Stimulated activated CD4-positive, alpha-beta T cell treated with anti-CD3 and anti-CD28 coated beads, Interleukin-12 subunit alpha, Interleukin-12 subunit beta, amount 100 ng/mL, for 24 hours (primary cell): ENCODE data around the gene ZNF664.

Source experiments
- DNase-seq, 2 experiments: peaks; one replicate each; pipeline ENCODE4 v3.0.0-alpha.2; 2020; ENCODE audit warnings: low read depth in 2 of 2

Gene ZNF664

DNA sequence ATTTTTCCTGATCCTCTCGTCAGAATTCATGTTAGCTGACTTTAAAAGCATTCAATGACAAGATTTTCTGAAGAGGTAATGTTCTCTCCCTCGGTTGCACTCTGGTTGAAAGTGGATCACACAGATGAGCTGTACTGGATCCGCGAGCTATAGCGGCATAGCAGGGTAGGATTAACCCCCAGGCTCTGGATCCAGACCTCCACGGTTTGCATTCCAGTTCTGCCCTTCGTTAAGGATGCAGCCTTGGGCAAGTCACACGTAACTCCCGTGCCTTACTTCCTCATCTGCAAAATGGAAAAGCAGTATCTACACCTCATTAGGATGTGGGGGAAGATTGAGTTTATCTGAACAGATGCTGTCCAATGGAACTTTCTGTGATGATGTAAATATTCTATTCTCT is 14.1 kb upstream of the ZNF664 start:
- DNase-seq, result no peak

- no peak for DNase-seq
Observed at GRCh38 chr12:123960029-123960735, 12.8 kb upstream of the ZNF664 start.

DNA sequence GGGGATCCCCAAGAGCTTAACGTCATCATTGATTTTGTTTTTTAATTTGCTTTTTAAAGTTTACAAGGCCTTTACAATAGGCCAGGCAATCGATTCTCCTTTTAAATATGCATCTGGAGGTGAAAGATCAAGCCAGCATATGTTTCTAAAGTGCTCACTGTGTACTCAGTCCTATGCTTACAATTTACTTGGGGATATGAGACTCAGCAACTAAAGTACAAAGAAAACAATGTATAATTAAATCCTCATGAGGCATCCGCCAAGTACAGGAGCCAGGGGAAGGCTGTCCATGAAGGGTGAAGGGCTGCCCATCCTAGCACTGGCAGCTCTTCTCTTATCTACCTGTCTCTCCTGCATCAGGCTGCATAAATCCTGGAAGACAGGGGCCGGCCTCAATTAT is 12.2 kb upstream of the ZNF664 start:
- no peak for DNase-seq

GRCh38 chr12:123961585-123962345 is 11.2 kb upstream of the ZNF664 start:
- no peak for DNase-seq

DNA sequence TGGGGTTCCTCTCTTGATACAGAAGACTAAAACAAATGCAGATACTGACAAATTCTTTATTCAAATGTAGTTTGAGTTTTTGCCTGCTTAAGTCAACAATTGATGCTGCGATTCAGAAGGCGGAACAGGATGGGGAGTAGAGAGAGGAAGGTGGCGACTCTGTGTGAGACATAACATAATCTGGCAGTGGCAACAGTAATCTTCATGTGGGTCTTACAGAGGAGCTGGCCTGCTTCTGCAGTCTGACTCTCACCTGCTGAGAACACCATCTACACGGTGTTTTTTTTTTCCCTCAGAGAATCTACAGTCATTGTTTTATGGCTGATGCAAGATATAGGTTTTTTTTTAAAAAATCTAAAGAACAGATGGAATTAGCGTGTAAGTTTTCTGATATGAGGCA is 10.5 kb upstream of the ZNF664 start:
- DNase-seq, result no peak

DNA sequence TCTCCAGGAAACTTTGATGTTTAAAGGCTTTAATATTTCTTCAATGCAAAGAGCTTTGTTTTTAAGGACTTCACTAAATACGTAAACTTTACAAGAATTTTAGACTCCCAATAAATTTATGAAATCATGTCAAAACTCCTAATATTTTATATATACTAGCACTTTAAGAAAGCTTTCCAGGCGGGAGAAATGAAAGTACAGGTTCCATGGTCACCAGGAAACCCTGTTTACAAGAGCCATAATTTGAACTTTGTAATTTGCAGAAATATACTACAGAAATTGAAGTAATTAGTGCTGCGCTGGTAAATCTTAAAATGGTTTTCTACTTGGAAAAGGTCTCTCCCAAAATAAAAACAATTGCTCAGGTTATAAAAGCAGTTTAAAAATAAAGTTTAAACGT is 9.2 kb upstream of the ZNF664 start:
- DNase-seq, result no peak

DNA sequence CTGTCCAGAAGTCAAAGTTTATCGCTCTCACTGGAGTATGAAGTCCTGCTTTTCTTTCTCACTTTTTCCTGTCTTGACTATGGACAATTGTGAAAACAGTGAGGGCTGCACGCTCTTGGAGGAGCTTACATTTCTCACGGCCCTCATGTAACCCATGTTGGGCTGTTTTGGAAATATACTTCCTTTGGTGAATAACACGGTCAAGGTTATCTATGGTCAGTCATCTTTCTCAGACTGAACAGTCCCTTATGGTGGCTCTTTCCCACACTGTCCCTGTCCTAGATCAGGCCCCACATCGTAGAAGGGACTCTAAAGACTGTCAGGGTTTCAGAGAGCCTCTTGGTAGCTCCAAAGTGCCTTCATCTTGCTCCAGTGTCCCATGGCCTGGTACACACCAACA is 7.6 kb upstream of the ZNF664 start:
- DNase-seq, result no peak

DNA sequence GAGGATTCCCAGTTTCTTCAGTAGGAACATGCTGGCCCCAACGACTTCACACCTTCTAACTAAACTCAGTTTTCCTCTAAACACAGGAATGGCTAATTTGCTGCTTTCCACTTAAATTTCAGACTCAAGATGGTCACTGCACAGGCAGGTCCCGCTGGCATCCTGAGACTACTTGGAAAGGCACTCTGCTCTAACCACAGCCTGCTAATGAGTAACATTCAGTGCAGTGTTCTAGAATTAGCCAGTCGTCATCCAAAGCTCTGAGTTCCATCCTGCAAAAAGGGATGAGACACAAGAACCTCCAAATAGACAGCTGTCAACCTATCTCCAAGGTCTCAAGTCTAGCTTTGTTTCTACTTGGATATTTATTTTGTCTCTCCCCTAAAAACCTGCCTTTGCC is 6.4 kb upstream of the ZNF664 start:
- DNase-seq, result no peak

GRCh38 chr12:123967121-123967586 is 5.9 kb upstream of the ZNF664 start:
- no peak for DNase-seq

DNA sequence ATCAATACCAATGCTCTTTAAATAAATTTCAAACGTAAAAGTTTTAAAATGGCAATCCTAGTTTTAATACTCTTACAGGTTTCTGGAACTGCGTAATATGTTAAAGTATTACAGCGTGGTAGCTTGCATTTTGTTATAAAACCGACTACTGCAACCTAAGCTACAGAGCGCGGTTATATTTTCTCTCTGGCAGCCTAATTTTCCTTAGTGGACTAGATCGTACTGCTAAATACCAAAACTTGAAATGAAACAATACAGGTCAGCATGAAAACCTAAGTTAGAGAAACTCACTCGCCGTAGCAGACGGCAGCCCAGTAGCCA is 1.6 kb upstream of the ZNF664 start:
- no peak for DNase-seq

DNA sequence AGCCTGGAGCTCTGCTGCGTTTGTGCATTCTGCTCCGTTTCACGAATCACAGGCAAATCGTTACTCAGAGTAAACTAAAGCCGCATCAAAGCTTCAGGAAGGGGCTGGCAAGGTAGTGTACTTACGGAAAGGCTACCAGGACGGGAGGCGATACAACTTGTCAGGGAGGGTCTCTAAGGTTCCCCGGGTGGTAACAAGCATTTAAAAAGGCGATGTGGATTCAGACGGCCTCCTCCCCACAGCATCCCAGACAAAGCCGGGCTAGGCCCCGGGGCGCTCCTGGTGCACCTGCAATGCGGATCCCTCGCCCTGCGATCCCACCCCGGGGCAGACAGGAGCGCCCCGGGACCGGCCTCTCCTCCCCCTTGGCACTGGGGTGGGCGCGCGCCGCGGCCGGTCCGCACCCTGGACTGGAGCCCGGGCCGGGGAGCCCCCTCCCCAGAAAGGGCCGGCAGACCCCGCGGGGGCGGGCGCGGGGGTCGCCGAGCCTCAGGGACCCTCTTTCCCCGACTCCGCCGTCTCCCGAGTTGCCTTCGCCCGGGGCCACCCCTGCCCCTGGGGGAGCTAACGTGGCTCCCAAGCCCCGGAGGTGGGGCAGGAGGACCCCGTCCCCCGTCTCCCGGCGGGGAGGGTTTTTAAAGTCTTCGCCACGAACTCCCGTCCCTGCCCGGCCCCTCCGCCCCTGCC is 1.1 kb upstream of the ZNF664 start:
- DNase-seq, result peak in 1 of 2 experiments; percentile 17

GRCh38 chr12:123973552-123974341 is 732 bp downstream of the ZNF664 start:
- DNase-seq, result peak in 1 of 2 experiments; percentile 13

GRCh38 chr12:123976227-123976826 is 3.3 kb downstream of the ZNF664 start:
- no peak for DNase-seq

DNA sequence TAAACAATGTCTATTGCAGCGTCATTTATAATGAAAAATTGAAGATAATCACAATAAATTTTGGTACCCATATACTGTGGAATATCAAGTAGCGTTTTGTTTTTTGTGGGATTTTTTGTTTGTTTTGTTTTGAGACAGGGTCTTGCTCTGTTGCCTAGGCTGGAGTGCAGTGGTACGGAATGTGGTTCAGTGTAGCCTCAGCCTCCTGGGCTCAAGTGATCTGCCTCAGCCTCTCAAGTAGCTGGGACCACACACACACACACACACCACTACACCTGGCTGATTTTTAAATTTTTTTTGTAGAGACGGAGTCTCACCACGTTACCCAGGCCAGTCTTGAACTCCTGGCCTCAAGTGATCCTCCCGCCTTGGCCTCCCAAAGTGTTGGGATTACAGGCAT is 6.6 kb downstream of the ZNF664 start:
- DNase-seq, result no peak

- DNase-seq, result no peak
Observed at GRCh38 chr12:123982269-123982668, 9.3 kb downstream of the ZNF664 start.

DNA sequence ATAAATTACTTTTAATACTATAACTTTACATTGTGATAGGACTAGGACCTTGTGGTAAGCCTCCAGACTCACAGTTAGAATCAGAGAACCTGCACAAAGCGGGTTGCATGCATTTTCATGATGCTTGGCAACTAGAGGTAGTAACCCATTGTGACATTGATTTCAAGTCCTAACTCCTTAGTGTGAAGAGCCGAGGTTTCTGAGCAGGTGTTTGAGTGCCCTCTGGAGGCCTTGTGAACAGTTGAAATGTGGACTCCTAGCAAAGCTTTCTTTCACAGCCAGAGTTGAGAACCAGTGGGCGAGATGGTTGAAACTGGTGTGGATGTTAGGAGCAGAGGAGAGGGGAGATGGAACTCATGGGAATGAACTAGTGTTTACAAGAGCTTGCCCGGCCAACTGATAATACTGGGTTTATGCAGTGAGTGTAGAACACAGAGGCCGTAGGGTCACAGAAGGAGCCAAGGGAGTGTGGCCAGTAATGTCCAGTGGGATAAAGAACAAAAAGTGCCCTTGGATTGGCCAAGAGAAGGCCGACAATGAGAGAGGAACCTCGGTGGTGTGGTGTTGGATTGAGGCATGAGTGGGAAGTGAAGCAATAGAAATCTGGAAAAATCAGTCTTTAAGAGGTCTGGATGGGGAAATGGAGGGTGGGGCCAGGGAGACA is 10.9 kb downstream of the ZNF664 start:
- peak in 1 of 2 experiments; percentile 4 for DNase-seq

GRCh38 chr12:123984903-123985302 is 11.9 kb downstream of the ZNF664 start:
- no peak for DNase-seq

DNA sequence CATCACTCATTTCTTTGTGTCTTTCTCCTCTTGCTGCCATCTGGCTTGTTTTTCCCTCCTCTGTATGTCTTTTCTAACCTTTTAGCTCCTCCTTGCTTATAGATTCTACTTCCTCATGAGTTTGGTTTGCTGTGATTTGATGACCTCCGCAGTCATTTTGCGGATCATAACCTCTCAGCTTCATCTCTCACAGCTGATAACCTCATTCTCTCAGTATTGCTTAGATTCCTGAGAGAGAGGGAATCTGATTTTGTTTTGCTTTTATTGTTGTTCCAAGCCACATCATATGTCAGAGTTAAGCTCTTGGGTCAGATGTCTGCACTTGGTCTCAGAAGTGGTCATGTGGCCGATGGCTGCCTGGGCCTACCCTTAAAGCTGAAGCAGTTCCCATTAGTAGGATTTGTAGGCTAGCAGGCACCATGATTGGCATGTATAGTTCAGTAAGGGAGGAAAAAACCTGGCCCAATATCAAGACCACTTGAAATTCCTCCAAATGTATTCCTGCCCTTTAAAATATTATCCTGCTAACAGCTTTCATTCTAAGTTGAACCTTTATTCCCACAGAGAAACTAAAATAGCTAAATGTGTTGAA is 13.5 kb downstream of the ZNF664 start:
- no peak for DNase-seq

DNA sequence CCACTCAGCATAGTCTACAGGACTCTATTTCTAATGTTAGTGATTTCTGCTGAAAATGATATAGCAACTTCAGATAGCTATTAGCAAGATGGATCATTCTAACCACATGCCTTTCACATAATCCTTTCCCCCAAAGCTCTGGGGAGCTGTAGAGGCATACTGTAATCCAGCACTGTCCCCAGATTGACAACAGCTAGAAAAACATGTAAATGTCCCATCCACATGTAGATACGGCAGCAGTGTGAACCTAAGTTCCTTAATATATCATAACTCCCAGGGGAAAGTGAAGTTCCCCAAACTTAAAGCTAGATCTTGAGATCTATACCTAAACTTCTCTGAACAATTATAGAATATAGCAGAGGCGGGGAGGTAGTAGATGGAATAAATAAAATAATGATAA is 14.0 kb downstream of the ZNF664 start:
- DNase-seq, result no peak

DNA sequence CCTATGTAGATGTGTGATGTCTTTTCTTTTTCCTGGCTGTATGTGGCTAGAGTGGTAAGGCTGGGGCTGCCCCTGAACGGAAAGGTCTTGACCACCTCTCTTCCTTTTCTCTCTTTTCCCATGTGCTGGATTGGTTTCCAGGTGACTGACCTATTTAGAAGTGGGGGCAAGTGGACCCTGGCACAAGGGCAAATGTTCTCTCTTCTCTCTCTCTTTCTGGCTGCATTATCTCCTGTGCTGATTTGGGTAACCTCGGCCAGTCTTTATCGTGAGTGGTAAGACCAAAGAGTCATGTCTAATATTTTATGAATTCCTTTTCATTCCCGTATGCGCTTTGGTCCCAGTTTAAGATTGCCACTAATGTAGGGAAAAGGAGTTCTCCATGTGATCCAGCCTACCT is 16.2 kb downstream of the ZNF664 start:
- no peak for DNase-seq

- DNase-seq, result no peak
Observed at GRCh38 chr12:123989753-123990152, 16.7 kb downstream of the ZNF664 start.
